ENCODE measurements around the gene DNAH14. TPM values are rescaled to one million over a fixed set of nuclear protein-coding genes. Genes with fewer than 3 reads are reported as not detected.
"Not testable (repeated sequence)": the region's sequence is repeated elsewhere in the genome, so short reads cannot be mapped to it uniquely, and the experiment has no call there.

DNAH14 gene
- polyA plus RNA-seq (ENCODE audit: insufficient read length) = 4.4 TPM

- peak; percentile 52 for DNase-seq
These were observed at the start of gene DNAH14 for GRCh38 chr1:224929335-224930237. DNAH14 (plus strand) TSS chr1:224929675; CDS start chr1:224952703, 23,028 bp downstream.

GRCh38 chr1:224880593-224881307, 48.7 kb upstream of the DNAH14 start:
- DNase-seq = no peak

- DNase-seq = not testable (repeated sequence)
These were observed 48.2 kb upstream of the DNAH14 start for GRCh38 chr1:224881308-224881692.

- no peak for DNase-seq
These were observed 47.7 kb upstream of the DNAH14 start for GRCh38 chr1:224881762-224882211.

- no peak for DNase-seq
These were observed 47.2 kb upstream of the DNAH14 start for GRCh38 chr1:224882264-224882663.

- DNase-seq = no peak
These were observed 46.4 kb upstream of the DNAH14 start for GRCh38 chr1:224883091-224883490.

- no peak for DNase-seq
These were observed 45.1 kb upstream of the DNAH14 start for GRCh38 chr1:224884361-224884801.

GRCh38 chr1:224885376-224885775, 44.1 kb upstream of the DNAH14 start:
- not testable (repeated sequence) for DNase-seq

GRCh38 chr1:224894915-224895314, 34.6 kb upstream of the DNAH14 start:
- DNase-seq = no peak

GRCh38 chr1:224896130-224896781, 33.2 kb upstream of the DNAH14 start:
- DNase-seq = no peak

GRCh38 chr1:224897529-224898327, 31.7 kb upstream of the DNAH14 start:
- no peak for DNase-seq

GRCh38 chr1:224898937-224899336, 30.5 kb upstream of the DNAH14 start:
- no peak for DNase-seq

GRCh38 chr1:224900062-224900630, 29.3 kb upstream of the DNAH14 start:
- DNase-seq = no peak

GRCh38 chr1:224901087-224901810, 28.2 kb upstream of the DNAH14 start:
- no peak for DNase-seq

GRCh38 chr1:224903955-224904354, 25.5 kb upstream of the DNAH14 start:
- no peak for DNase-seq

- no peak for DNase-seq
These were observed 23.1 kb upstream of the DNAH14 start for GRCh38 chr1:224906340-224906739.

- no peak for DNase-seq
These were observed 18.3 kb upstream of the DNAH14 start for GRCh38 chr1:224911217-224911616.

GRCh38 chr1:224914292-224914900, 15.1 kb upstream of the DNAH14 start:
- no peak for DNase-seq

GRCh38 chr1:224919508-224919907, 10.0 kb upstream of the DNAH14 start:
- no peak for DNase-seq

- no peak for DNase-seq
These were observed 8.5 kb upstream of the DNAH14 start for GRCh38 chr1:224920930-224921329.

GRCh38 chr1:224921354-224921753, 8.1 kb upstream of the DNAH14 start:
- DNase-seq = no peak
